Measurements from ENCODE around the gene TRIM9.
A peak's percentile ranks its signal among the peaks of the same experiment; 100 is the strongest.
"Not testable (repeated sequence)": the region's sequence is repeated elsewhere in the genome, so short reads cannot be mapped to it uniquely, and the experiment has no call there.

Gene TRIM9

DNA sequence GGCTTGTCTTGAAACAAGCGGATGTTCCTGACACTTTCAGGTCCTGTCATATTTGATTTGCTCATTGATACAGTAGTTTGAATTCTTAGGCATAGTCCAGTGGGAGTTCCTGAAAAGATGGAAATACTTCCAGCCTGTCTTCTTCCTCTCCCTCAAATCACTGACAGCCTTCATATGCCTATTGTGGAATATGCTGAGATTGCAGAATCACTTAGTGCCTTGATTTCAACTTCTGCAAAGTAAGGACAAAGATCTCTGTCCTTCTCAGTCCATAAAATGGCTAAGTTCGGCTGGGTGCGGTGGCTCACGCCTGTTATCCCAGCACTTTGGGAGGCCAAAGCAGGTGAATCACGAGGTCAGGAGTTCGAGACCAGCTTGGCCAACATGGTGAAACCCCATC lies 143.9 kb downstream of the TRIM9 start:
- no peaks in the 10 kb centered on the region for H3K9me3 Mint-ChIP-seq
- DNase-seq (no peak), ATAC-seq (replicated peaks) (no peak)
- no peaks in the 10 kb centered on the region for H3K27me3 Mint-ChIP-seq
- no peak overlapping the region for H3K27ac Mint-ChIP-seq
- no peaks in the 10 kb centered on the region for H3K36me3 Mint-ChIP-seq (ENCODE audit: insufficient read depth)
- H3K4me3 Mint-ChIP-seq: no peak overlapping the region
- H3K4me1 Mint-ChIP-seq (ENCODE audit: low read depth in 2 of 2): no peaks in the 10 kb centered on the region

DNA sequence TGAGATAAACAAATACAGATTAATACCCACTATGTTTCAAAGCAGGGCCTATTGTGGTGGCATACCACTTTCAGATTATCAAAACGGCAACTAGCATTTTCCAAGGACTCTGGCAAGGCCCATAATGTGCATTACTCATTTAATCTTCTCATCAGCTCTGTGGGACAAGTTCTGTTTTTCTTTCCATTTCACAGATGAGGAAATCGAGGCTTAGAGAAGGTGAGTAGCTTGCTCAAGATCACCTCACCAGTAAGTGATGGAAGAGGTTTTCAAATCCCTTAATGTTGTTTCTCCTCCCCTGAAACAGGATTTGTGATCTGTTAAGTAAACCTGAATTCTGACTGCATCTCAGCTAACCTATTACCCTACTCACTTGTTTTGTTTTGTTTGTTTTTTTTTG lies 146.7 kb downstream of the TRIM9 start:
- Mint-ChIP-seq H3K4me1 (ENCODE audit: low read depth in 2 of 2) (peaks cover 7% of the 10 kb centered on the region in 2 donors), H3K36me3 (ENCODE audit: insufficient read depth) (no peaks in the 10 kb centered on the region), H3K9me3 (no peaks in the 10 kb centered on the region), H3K4me3 (no peak overlapping the region), H3K27ac (no peak overlapping the region), H3K27me3 (peaks cover 12 to 18% of the 10 kb centered on the region in 2 donors)
- no peak for ATAC-seq (replicated peaks)
- DNase-seq: no peak

DNA sequence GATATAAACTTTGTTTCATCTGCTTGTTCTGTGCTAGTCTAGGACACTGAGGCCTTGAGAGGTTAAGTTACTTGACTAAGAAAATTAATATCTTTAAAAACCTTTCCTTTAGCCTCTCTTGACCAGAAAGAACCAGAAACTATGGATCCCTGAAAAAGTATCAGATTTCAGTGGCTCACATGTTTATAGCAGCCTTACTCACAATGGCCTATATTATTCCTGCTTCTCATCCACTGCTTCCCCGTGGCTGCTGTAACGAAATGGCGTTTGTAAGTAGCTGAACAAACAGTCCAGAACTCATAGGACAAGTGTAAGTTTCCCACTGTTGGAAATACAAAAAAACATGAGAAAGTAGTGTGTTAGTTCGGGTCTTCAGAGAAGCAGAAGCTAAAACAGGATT lies 147.5 kb downstream of the TRIM9 start:
- Mint-ChIP-seq H3K4me1 (ENCODE audit: low read depth in 2 of 2) (peaks cover 7% of the 10 kb centered on the region in 2 donors), H3K27ac (no peak overlapping the region)

DNA sequence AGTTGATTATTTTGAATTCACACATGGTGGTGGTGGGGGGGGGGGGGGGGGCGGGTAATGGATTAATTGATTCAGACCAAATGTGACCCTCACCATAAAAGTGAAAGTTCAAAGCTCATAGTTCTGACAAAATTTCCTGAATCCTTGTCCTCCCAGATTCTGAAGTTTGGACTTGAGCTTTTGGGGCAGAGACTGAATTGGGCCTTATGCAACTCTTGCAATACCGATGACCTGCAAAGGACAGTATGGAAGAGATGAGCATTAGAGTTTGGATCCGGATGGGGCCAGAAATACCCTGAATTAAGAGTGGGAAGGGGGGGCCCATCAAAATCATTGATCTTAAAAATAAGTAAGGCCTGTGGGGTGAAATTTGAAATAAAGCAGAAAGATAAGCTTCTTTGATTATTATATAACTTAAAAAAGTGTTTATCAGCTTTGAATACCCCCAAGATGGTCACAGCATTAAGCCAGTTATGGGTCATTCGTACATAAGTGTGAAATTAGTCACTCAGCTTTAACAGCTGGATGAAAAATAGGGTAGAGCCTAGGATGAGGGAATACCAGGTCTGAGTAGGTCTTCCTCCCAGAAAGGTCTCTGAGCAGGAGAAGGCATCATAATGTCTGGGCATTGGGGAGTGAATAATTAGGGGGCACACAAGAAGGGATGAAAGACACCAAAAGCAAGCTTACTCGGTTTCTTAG lies 148.5 kb downstream of the TRIM9 start:
- H3K27me3 Mint-ChIP-seq: peaks cover 23 to 33% of the 10 kb centered on the region in 2 donors
- H3K4me1 Mint-ChIP-seq (ENCODE audit: low read depth in 2 of 2): peaks cover 7% of the 10 kb centered on the region in 2 donors
- H3K9me3 Mint-ChIP-seq: no peaks in the 10 kb centered on the region
- no peak overlapping the region for H3K4me3 Mint-ChIP-seq
- no peaks in the 10 kb centered on the region for H3K36me3 Mint-ChIP-seq (ENCODE audit: insufficient read depth)
- no peak overlapping the region for H3K27ac Mint-ChIP-seq
- DNase-seq: no peak
- no peak for ATAC-seq (replicated peaks)

More for the DNA sequence above, 147.5 kb downstream of the TRIM9 start:
- Mint-ChIP-seq H3K9me3 (no peaks in the 10 kb centered on the region), H3K36me3 (ENCODE audit: insufficient read depth) (no peaks in the 10 kb centered on the region), H3K4me3 (no peak overlapping the region), H3K27me3 (peaks cover 16 to 24% of the 10 kb centered on the region in 2 donors)
- DNase-seq (no peak), ATAC-seq (replicated peaks) (no peak)

DNA sequence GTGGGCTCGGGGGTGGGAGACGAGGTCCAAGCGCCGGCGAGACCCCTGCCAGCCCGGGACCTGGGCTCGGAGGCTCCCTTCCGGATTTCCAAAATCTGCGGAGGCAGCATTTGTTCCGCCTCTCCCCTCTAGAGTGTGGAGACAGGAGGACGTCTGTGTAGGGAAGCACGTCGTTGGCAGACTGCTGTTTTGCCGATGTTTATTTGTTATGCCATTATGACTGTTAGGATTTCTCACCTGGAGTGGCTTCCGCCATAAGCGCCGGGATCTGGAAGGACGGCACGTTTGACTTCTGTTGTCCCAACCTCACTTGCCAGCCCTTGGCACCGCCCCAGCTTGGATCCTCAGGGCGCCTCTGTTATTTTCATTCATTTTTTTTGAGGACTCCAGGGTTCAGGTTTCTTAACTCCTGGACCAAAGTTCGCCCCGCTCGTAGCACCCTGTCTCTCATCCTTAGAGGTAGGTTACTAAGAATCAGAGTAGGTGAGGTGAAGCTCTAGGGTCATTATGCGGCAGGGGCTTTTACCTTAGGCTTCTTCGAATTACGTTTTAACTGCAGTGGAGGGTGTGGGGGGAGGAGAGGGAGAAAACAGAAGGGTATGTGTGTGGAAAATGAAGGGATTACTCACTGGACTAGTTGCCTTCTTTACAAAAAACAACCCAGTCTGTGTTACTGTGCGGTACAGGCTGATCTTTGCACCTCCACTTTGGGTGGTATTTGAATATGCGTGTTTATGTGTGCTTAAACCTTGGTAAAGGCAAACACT lies 150.1 kb downstream of the TRIM9 start:
- Mint-ChIP-seq H3K9me3 (no peaks in the 10 kb centered on the region), H3K27ac (peak overlapping the region in 1 of 2 donors; percentile 32), H3K36me3 (ENCODE audit: insufficient read depth) (no peaks in the 10 kb centered on the region), H3K4me3 (peak overlapping the region; percentile 86 to 88), H3K4me1 (ENCODE audit: low read depth in 2 of 2) (peaks cover 7% of the 10 kb centered on the region in 2 donors), H3K27me3 (peaks cover 39 to 49% of the 10 kb centered on the region in 2 donors)
- ATAC-seq (replicated peaks) (peak; percentile 21), DNase-seq (no peak)

DNA sequence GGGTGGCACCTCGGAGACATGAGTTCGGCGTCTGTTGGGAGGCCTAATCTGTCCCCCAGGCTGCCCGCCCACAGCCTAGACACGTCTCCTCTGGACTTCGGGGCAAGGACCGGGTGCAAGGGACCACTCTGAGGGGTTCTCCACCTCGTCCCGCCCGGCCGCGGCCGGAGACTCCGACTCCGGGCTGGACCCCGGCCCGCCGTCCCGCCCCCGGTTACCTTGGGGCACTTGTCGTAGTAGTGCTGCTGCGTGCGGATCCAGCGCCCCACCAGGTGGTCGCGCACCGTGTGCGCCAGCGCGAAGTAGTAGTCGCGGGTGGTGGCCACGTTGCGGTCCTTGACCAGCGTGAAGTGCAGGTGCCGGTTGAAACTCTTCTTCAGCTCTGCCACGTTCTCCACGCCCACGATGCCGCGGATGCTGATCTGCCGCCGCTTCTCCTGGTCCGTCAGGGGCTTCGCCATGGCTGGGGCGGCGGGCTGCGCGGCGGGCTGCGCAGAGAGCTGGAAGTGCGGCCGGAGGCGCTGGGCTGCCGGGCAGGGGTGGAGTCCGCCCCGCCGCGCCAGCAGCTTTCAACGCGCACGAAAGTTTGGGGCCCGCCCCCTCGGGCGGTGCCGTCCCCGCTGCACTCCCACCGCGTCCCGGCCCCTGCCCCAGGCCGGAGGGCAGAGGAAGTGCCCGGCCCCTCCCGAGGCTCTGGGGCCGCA lies 150.8 kb downstream of the TRIM9 start, which contains the start of gene PYGL:
Gene PYGL, minus strand, starts transcription at position 541 of the 704 bp plus-strand sequence. Its CDS starts 80 bp downstream, at position 461.
- Mint-ChIP-seq H3K27ac (peak within 1 kb of the TSS in 1 of 2 donors; percentile 32), H3K4me1 (ENCODE audit: low read depth in 2 of 2) (peaks cover 7% of the 10 kb centered on the region in 2 donors), H3K27me3 (peaks cover 46 to 56% of the 10 kb centered on the region in 2 donors), H3K9me3 (no peaks in the 10 kb centered on the region), H3K36me3 (ENCODE audit: insufficient read depth) (no peaks in the 10 kb centered on the region), H3K4me3 (peak within 1 kb of the TSS; percentile 86 to 88)
- DNase-seq: peak in 1 of 3 experiments; percentile 5
- peak; percentile 61 for ATAC-seq (replicated peaks)

DNA sequence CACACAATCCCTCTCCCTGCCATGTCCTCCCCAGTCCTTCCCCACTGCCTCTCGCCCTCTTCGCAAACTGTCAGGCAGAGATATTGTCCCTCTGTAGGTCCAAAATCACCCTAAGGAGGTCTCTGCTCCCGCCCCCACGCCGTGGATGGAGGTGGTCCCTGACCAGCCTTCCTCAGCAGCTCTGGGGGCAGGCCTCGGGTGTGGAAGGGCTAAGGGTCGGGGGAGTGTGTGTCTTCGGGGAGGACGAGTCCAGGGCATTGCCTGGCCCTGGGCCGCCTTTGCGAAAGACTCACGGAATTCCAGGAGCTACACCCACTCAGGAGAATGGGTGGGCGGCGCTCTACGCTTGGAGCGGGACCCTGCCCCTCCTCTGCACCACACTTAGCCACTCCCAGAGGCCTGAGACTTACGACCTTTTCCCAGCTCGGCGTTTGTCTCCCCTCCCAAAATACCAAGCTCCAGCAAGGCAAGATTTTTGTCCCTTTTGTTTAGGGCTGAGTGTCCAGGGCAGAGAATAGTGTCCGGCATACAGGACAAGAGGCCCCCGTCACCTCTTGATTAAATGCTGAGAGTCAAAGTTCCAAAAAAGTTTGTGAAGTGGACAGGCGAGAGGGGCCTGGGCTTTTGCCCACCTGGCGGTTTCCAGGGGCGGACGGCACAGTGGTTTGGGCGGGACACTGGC lies 151.5 kb downstream of the TRIM9 start:
- Mint-ChIP-seq H3K9me3 (no peaks in the 10 kb centered on the region), H3K36me3 (ENCODE audit: insufficient read depth) (no peaks in the 10 kb centered on the region), H3K4me3 (peak overlapping the region; percentile 86 to 88), H3K4me1 (ENCODE audit: low read depth in 2 of 2) (peaks cover 7% of the 10 kb centered on the region in 2 donors), H3K27ac (no peak overlapping the region), H3K27me3 (peaks cover 46 to 57% of the 10 kb centered on the region in 2 donors)
- no peak for ATAC-seq (replicated peaks)
- DNase-seq: no peak

DNA sequence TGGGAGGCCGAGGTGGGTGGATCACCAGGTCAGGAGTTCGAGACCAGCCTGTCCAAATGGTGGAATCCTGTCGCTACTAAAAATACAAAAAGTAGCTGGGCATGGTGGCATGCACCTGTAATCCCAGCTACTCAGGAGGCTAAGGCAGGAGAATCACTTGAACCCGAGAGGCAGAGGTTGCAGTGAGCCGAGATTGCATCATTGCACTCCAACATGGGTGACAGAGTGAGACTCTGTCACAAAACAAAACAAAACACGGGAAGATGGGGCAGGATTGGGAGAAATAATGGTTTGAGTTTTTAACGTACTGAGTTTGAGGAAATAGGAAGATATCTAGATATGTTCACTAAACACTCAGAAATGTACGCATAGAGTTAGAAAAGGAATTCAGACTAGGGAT lies 153.3 kb downstream of the TRIM9 start:
- H3K9me3 Mint-ChIP-seq; H3K4me3 Mint-ChIP-seq; H3K4me1 Mint-ChIP-seq (ENCODE audit: low read depth in 2 of 2); ATAC-seq (replicated peaks); DNase-seq; H3K36me3 Mint-ChIP-seq (ENCODE audit: insufficient read depth); H3K27ac Mint-ChIP-seq: not testable (repeated sequence)
- H3K27me3 Mint-ChIP-seq: peaks cover 46 to 57% of the 10 kb centered on the region in 2 donors

DNA sequence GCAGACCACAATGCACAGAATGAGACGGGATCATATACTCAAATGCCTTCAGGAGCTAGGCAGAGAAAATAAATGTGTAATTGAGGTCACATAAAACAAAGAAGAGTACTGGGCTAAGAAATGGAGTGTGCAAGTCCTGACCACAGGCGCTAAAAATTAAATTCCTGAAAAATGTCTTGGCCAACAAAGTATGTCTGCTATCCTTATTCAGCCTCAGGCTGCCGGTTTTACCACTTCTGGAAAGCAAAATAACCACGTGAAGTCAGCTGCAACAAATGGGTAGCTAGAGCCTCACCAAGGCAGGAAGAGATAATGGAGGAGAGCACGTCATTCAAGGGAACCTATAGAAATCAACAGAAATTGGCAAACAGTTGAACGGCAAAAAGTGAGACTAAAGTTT lies 153.8 kb downstream of the TRIM9 start:
- H3K9me3 Mint-ChIP-seq: no peaks in the 10 kb centered on the region
- peaks cover 7% of the 10 kb centered on the region in 2 donors for H3K4me1 Mint-ChIP-seq (ENCODE audit: low read depth in 2 of 2)
- H3K27me3 Mint-ChIP-seq: peaks cover 46 to 57% of the 10 kb centered on the region in 2 donors
- H3K36me3 Mint-ChIP-seq (ENCODE audit: insufficient read depth): no peaks in the 10 kb centered on the region
- no peak overlapping the region for H3K27ac Mint-ChIP-seq
- H3K4me3 Mint-ChIP-seq: no peak overlapping the region
- DNase-seq (no peak), ATAC-seq (replicated peaks) (no peak)

DNA sequence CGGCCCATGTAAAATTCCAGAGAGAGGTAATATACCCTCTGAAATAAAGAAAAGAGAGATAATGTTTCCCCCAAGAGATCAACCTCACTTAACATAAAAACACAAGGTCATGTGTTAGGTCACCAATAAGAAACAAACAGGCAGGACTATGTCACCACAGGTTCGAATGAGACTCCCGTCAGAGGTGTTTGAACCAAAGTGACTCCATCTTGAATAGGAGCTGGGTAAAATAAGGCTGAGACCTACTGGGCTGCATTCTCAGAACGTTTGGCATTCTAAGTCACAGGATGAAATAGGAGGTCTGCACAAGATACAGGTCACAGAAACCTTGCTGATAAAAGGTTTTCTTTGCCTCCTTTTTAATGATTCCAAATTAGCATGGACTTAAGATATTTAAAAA lies 157.1 kb downstream of the TRIM9 start:
- DNase-seq: no peak
- no peaks in the 10 kb centered on the region for H3K9me3 Mint-ChIP-seq
- no peak overlapping the region for H3K4me3 Mint-ChIP-seq
- no peak overlapping the region for H3K27ac Mint-ChIP-seq
- H3K36me3 Mint-ChIP-seq (ENCODE audit: insufficient read depth): no peaks in the 10 kb centered on the region
- no peaks in the 10 kb centered on the region for H3K4me1 Mint-ChIP-seq (ENCODE audit: low read depth in 2 of 2)
- no peak for ATAC-seq (replicated peaks)
- H3K27me3 Mint-ChIP-seq: peaks cover 51 to 54% of the 10 kb centered on the region in 2 donors

DNA sequence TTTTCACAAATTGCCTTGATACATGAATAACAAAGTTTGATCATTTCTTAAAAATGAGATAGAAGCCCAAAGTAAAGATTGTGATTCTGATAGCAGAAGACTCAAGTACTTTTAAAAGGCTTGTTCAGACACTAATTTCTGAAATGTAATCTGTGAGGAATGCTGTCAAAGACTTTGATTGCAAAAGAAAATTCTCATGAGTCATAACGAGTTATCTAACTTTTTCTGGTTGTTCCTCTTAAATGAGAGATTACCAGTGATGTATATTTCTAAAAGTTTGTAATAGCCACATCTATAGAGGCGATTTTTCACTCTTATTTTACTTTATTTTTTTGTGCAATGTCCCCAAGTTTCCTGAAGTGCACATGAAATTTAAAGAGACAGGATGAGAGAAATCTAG lies 157.6 kb downstream of the TRIM9 start:
- no peak overlapping the region for H3K4me3 Mint-ChIP-seq
- no peaks in the 10 kb centered on the region for H3K9me3 Mint-ChIP-seq
- peaks cover 53 to 57% of the 10 kb centered on the region in 2 donors for H3K27me3 Mint-ChIP-seq
- ATAC-seq (replicated peaks) (no peak), DNase-seq (no peak)
- no peaks in the 10 kb centered on the region for H3K4me1 Mint-ChIP-seq (ENCODE audit: low read depth in 2 of 2)
- no peaks in the 10 kb centered on the region for H3K36me3 Mint-ChIP-seq (ENCODE audit: insufficient read depth)
- H3K27ac Mint-ChIP-seq: no peak overlapping the region

DNA sequence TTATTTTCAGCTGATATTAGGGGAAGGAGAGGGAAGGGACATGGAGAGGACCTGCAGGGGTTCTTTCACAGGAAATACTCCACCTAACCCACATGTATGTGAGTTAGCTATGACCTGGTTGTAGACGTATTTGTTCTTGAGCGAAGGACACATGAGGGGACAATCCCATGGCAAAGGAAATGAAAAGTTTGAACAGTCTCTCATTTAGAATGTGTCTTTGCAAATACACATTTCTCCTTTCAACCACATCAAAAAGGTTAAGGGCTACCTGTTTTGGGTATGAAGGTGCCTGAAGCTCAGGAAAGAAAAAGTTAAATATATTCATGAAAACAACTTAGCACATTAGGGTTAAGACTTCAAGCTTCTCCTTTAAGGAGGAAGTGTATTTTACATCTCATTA lies 158.0 kb downstream of the TRIM9 start:
- no peak overlapping the region for H3K4me3 Mint-ChIP-seq
- ATAC-seq (replicated peaks): no peak
- no peak overlapping the region for H3K27ac Mint-ChIP-seq
- no peaks in the 10 kb centered on the region for H3K4me1 Mint-ChIP-seq (ENCODE audit: low read depth in 2 of 2)
- DNase-seq: no peak
- H3K9me3 Mint-ChIP-seq: no peaks in the 10 kb centered on the region
- H3K27me3 Mint-ChIP-seq: peaks cover 51 to 57% of the 10 kb centered on the region in 2 donors
- no peaks in the 10 kb centered on the region for H3K36me3 Mint-ChIP-seq (ENCODE audit: insufficient read depth)

DNA sequence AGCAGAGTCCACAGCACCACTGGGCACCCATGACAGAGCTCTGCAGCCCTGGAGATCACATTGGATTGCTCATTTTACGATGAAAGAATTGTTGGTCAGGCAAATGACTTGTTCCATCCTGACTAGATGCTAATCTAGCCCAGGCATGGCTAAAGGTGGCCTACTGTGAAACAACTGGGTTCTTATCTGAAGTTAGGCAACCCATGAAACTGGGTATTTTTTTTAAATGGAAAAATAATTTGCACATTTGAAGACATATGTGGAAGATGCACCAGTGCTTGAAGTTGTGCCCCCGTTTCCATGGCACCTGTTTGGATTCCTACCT lies 158.9 kb downstream of the TRIM9 start:
- no peak for DNase-seq
- no peaks in the 10 kb centered on the region for H3K4me1 Mint-ChIP-seq (ENCODE audit: low read depth in 2 of 2)
- peaks cover 48 to 57% of the 10 kb centered on the region in 2 donors for H3K27me3 Mint-ChIP-seq
- H3K36me3 Mint-ChIP-seq (ENCODE audit: insufficient read depth): no peaks in the 10 kb centered on the region
- no peak overlapping the region for H3K27ac Mint-ChIP-seq
- H3K4me3 Mint-ChIP-seq: no peak overlapping the region
- no peaks in the 10 kb centered on the region for H3K9me3 Mint-ChIP-seq
- no peak for ATAC-seq (replicated peaks)

All from effector memory CD8-positive, alpha-beta T cell (primary cell).